HL-60 (cell line): ENCODE results near the gene CEP20.

Source experiments
- CTCF ChIP-seq: IDR thresholded peaks from one replicate; pipeline ENCODE4 v1.5.1; 2011; ENCODE audit warnings: low read length, control low read depth, inconsistent platforms; ENCODE audit not compliant: insufficient read depth
- GABPA ChIP-seq: IDR thresholded peaks from 2 replicates; pipeline ENCODE4 v1.6.1; 2012; ENCODE audit warnings: low read depth

GRCh38 chr16:15835136-15835878, 53.1 kb downstream of the CEP20 start:
- TF ChIP-seq CTCF (no peak), GABPA (no peak)
